HG03457 (cell line): ENCODE data around the gene RMDN2.
"Not testable (repeated sequence)": the region's sequence is repeated elsewhere in the genome, so short reads cannot be mapped to it uniquely, and the experiment has no call there.

Source experiments
- ATAC-seq: cut with Tn5 transposase; IDR thresholded peaks from one replicate; pipeline ENCODE4 v1.9.1; 2021; ENCODE audit warnings: moderate number of reproducible peaks; ENCODE audit not compliant: unreplicated experiment

RMDN2 gene

GRCh38 chr2:37928377-37928776 is 3.3 kb downstream of the RMDN2 start:
- no peak for ATAC-seq

DNA sequence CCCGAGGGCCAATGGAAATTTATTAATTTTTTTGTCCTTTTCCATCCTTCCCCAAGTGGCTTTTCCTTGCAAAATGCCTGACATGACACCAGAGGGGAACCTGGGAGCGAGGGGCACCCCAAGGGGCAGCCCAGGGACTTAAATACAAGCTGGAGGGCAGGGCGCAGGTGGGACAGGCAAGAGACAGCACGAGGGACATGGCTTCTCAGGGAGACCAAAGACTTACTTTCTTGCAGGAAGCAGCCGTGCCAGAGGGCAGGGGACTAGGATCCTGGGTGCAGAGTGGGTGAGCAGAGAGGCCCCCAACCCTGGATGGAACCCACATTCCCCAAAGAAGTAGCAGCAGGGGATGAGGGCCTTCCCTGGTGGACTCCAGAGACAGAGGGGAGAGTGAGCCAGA is 5.3 kb downstream of the RMDN2 start:
- not testable (repeated sequence) for ATAC-seq

DNA sequence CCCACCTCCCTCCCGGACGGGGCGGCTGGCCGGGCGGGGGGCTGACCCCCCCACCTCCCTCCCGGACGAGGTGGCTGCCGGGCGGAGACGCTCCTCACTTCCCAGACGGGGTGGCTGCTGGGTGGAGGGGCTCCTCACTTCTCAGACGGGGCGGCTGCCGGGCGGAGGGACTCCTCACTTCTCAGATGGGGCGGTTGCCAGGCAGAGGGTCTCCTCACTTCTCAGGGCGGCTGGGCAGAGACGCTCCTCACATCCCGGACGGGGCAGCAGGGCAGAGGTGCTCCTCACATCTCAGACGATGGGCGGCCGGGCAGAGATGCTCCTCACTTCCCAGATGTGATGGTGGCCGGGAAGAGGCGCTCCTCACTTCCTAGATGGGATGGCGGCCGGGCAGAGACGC is 7.8 kb downstream of the RMDN2 start:
- ATAC-seq: not testable (repeated sequence)

GRCh38 chr2:37934591-37935513 is 9.8 kb downstream of the RMDN2 start:
- ATAC-seq: peak; percentile 82

DNA sequence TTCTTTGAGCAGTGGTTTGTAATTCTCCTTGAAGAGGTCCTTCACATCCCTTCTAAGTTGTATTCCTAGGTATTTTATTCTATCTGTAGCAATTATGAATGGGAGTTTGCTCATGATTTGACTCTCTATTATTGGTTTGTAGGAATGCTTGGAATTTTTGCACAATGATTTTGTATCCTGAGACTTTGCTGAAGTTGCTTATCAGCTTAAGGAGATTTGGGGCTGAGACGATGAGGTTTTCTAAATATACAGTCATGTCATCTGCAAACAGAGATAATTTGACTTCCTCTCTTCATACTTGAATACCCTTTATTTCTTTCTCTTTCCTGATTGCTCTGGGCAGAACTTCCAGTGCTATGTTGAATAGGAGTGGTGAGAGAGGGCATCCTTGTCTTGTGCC is 12.5 kb downstream of the RMDN2 start:
- ATAC-seq: not testable (repeated sequence)

- ATAC-seq: not testable (repeated sequence)
Measured at GRCh38 chr2:37941267-37941666, 16.2 kb downstream of the RMDN2 start.

DNA sequence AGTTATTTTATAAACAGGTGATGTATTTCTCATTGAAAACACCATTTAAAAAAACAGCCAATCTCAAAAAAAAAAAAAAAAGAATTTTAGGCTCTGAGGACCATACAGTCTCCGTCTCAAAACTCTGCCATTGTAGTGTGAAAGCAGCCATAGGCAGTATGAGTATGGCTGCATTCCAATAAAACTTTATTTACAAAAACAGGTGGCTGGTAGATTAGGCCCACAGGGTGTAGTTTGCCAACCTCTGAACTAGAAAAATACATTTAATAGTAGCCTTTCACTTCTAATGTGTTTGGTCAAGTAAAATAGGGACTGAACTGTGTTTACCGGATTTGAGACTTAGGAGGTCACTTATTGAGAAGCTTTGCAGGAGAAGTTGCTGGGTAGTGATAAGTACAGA is 19.2 kb downstream of the RMDN2 start:
- no peak for ATAC-seq

DNA sequence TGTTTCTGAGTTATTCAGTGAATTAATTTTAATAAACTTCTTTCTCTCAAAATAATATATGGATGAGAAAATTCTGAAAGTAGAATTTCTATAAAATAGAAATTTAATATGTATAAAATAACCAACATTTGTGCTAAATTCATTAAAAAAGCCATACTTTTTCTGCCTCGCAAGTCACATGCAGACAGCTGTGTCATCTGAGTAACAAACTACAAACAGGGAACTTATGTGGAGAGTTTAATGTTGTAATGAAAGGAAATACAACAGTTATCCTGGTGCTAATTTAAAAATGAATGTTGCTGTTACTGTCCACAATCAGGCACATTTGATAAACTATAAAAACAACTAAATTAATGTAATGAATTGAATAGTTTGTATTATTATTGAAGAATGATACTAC is 22.2 kb downstream of the RMDN2 start:
- ATAC-seq: no peak

- not testable (repeated sequence) for ATAC-seq
Measured at GRCh38 chr2:37962018-37962739, 37.1 kb downstream of the RMDN2 start.

GRCh38 chr2:37962740-37963121 is 37.6 kb downstream of the RMDN2 start:
- not testable (repeated sequence) for ATAC-seq

GRCh38 chr2:37963901-37964300 is 38.8 kb downstream of the RMDN2 start:
- ATAC-seq: not testable (repeated sequence)

GRCh38 chr2:37966326-37966725 is 41.2 kb downstream of the RMDN2 start:
- no peak for ATAC-seq

DNA sequence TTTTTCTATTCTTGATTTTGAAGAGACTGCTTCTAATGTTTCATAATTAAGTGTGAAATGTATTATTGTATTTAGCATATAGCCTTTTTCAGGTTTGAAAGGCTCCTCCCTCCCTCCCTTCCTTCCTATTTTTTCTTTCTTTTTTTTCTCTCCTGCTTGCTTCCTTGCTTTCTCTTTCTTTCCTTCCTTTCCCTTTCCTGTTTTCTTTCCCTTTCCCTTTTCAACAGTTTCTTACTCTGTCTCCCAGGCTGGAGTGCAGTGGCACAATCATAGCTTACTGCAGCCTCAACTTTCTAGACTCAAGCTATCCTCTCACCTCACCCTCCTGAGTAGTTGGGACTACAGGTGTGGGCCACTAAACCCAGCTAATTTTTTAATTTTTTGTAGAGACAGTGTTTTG is 44.6 kb downstream of the RMDN2 start:
- ATAC-seq: no peak

GRCh38 chr2:37971971-37972370 is 46.9 kb downstream of the RMDN2 start:
- ATAC-seq: no peak

GRCh38 chr2:37973615-37974353 is 48.7 kb downstream of the RMDN2 start:
- ATAC-seq: no peak

DNA sequence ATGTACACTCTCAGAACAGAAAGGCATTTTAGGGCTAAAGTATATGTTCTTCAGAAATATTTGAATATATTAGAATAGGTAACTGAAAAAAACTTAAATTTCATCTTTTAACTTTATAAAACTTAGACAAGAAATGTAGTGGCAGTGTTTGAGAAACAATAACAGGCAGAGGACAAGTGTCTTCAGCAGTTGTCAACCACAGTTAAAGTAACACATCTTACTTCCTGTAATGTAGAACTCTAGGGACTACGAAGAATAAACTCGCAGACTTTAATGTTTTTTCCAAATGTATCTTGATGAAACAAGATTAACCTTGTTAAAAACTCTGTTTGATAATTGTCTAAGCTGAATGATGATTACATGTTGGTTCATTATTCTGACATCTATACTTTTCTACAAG is 50.7 kb downstream of the RMDN2 start:
- no peak for ATAC-seq

- no peak for ATAC-seq
Measured at GRCh38 chr2:37976411-37976810, 51.3 kb downstream of the RMDN2 start.

GRCh38 chr2:37982147-37982582 is 57.1 kb downstream of the RMDN2 start:
- ATAC-seq: no peak

DNA sequence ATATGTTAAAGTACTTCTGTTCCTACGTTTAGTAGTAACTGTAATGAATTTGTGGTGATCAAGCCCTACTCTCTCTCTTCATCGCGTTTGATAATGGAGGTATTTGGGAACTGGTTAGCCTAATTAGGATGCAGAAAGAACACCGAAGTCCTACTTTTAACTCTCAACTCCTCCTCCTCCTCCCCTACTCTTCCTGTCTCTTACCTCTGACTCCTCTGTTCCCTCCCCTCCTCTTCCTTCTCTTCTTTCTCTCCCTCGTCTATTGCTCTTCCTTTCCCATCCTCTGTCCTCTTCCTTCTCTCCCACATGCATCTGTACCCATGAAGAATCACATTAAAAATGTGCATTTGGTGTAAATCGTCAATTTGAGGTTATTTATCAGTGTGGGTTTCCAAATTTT is 57.8 kb downstream of the RMDN2 start:
- ATAC-seq: no peak

DNA sequence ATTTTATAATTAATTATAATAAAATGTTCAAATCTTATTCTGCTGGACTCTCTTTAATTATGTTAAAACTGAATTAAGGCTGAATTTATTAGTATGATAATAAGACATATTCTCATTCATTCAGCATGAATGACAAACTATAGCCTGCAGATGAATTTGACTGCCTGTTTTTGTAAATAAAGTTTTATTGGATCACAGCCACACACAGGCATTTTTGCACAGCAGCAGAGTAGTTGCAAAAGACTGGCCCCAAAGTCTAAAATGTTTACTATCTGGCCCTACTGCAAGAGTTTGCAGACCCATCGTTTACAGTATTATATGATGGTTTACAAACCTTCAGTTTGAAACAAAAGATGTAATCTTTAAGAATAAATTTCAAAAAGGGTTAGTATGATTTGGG is 58.6 kb downstream of the RMDN2 start:
- no peak for ATAC-seq

DNA sequence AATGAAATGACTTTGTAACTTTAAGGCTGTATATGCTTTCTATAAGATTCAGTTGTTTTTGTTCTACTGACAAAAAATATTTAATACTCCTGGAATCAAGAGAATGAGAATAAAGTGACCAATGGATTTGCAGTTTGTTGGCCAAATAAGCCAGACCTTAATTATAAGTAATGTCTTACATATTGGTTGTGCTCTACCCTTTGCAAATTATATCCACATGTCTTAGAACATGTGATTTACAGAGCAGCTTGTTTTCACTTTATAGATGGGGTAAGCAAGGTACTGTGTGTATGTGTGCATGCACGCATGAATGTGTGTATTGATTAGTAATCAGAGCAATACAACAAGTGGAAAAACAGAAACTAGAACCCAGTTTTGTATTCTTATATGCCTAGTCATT is 59.1 kb downstream of the RMDN2 start:
- ATAC-seq: no peak
